ENCODE measurements around the gene PGGHG. TPM values are rescaled to one million over a fixed set of nuclear protein-coding genes. Genes with fewer than 3 reads are reported as not detected.
"Not testable (repeated sequence)": the region's sequence is repeated elsewhere in the genome, so short reads cannot be mapped to it uniquely, and the experiment has no call there.

The PGGHG gene
- total RNA-seq, 5 donors from 2014 or later (not counting 1 experiment from before 2014, with no cell fraction given) = 252 to 818 (median 459) TPM

DNA sequence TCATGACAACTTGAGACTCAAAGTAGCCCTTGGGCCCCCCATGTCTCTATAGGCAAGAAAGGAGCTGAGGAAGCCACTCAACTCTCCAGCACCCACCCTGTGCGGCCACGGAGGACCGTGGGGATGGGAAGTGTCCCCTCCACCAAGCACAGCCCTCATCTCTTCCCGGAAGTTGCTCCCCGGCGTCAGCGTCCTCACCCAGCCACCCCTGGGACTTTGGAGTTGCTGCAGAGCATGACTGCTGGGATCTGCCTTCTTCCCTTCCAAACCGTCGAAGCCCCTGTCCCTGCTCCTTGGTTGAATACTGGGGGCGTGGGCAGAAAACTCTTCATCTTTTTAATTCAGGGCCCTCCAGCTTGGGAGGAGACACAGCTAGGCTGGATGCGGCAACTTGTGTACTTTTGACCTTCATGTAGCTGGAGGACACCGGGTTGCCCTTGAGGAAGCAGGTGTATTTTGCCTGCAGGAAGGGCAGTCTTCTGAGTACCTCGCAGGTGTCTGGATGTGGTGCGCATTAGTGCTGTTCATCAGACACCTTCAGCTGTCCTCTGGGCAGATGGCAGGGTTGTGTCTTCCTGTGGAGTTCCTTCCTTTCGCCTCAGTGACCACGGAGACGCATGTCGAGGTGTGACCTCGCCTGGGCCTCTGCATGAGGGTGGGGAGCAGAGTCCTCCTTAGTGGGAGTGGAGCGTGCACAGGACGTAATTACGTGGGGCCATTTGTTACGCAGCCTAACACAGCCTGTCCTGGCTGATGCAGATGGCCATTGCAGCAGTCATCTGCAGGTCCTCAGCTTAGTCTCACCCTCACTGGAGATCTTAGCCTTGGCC, 43.9 kb downstream of the PGGHG start:
- Mint-ChIP-seq H3K27me3 (no peaks in the 10 kb centered on the region), H3K9me3 (no peaks in the 10 kb centered on the region), H3K4me3 (peak overlapping the region in 1 of 3 donors; percentile 70), H3K4me1 (peaks cover 52 to 62% (median 60%) of the 10 kb centered on the region in 3 donors), H3K36me3 (no peaks in the 10 kb centered on the region), H3K27ac (peak overlapping the region in 1 of 2 donors; percentile 55)
- Histone ChIP-seq H3K27ac (ENCODE audit: low read length) (no peak overlapping the region), H3K9me3 (no peaks in the 10 kb centered on the region), H3K4me3 (ENCODE audit: control insufficient read depth in 1 of 2, extremely low read depth in 1 of 2, low read length in 1 of 2) (no peak overlapping the region), H3K4me1 (ENCODE audit: control insufficient read depth in 1 of 2, extremely low read depth in 1 of 2, insufficient read depth in 2 of 2, low read length in 2 of 2) (peaks cover 32 to 52% of the 10 kb centered on the region in 2 experiments), H3K27me3 (replicated peaks in 1 of 2; ENCODE audit: control insufficient read depth in 2 of 2, extremely low read depth in 1 of 2, insufficient read depth in 2 of 2, low read length in 1 of 2) (no peaks in the 10 kb centered on the region), H3K36me3 (ENCODE audit: control insufficient read depth in 2 of 2, extremely low read depth in 1 of 2, insufficient read depth in 1 of 2, low read length in 1 of 2) (no peaks in the 10 kb centered on the region)
- DNase-seq (no peak), ATAC-seq (replicated peaks in 1 of 4) (no peak)
- CTCF ChIA-PET = no interaction called here
- POLR2A ChIA-PET = no interaction called here
- 74% methylated on average over 17 of the region's 23 CpGs for WGBS (ENCODE audit: insufficient coverage)

DNA sequence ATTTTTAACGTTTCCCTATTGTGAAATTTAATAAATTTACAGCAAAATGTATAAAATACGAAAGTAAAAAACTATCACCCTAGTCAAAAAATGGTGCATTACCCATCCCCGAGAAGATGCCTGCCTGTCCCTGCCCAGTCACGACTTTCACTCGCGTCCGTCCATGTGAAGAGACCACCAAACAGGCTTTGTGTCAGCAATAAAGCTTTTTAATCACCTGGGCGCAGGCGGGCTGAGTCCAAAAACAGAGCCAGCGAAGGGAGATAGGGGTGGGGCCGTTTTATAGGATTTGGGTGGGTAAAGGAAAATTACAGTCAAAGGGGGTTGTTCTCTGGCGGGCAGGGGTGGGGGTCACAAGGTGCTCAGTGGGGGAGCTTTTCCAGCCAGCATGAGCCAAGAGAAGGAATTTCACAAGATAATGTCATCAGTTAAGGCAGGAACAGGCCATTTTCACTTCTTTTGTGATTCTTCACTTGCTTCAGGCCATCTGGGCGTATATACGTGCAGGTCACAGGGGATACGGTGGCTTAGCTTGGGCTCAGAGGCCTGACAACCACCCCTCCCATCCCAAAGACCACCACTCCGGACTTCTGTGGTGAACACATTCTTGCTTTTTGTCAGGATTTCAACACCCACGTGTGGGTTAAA, 44.8 kb downstream of the PGGHG start:
- H3K27ac Mint-ChIP-seq; H3K27me3 Mint-ChIP-seq; H3K9me3 ChIP-seq; H3K4me3 Mint-ChIP-seq; H3K27ac ChIP-seq (ENCODE audit: low read length); DNase-seq; H3K27me3 ChIP-seq (replicated peaks in 1 of 2; ENCODE audit: control insufficient read depth in 2 of 2, extremely low read depth in 1 of 2, insufficient read depth in 2 of 2, low read length in 1 of 2); H3K36me3 ChIP-seq (ENCODE audit: control insufficient read depth in 2 of 2, extremely low read depth in 1 of 2, insufficient read depth in 1 of 2, low read length in 1 of 2); H3K9me3 Mint-ChIP-seq; ATAC-seq (replicated peaks in 1 of 4); H3K4me3 ChIP-seq (ENCODE audit: control insufficient read depth in 1 of 2, extremely low read depth in 1 of 2, low read length in 1 of 2); POLR2A ChIA-PET; H3K36me3 Mint-ChIP-seq; CTCF ChIA-PET: not testable (repeated sequence)
- H3K4me1 Mint-ChIP-seq = peaks cover 52 to 62% (median 56%) of the 10 kb centered on the region in 3 donors
- 94% methylated on average over 10 of the region's 17 CpGs for WGBS (ENCODE audit: insufficient coverage)
- H3K4me1 ChIP-seq (ENCODE audit: control insufficient read depth in 1 of 2, extremely low read depth in 1 of 2, insufficient read depth in 2 of 2, low read length in 2 of 2) = peaks cover 28 to 48% of the 10 kb centered on the region in 2 experiments

DNA sequence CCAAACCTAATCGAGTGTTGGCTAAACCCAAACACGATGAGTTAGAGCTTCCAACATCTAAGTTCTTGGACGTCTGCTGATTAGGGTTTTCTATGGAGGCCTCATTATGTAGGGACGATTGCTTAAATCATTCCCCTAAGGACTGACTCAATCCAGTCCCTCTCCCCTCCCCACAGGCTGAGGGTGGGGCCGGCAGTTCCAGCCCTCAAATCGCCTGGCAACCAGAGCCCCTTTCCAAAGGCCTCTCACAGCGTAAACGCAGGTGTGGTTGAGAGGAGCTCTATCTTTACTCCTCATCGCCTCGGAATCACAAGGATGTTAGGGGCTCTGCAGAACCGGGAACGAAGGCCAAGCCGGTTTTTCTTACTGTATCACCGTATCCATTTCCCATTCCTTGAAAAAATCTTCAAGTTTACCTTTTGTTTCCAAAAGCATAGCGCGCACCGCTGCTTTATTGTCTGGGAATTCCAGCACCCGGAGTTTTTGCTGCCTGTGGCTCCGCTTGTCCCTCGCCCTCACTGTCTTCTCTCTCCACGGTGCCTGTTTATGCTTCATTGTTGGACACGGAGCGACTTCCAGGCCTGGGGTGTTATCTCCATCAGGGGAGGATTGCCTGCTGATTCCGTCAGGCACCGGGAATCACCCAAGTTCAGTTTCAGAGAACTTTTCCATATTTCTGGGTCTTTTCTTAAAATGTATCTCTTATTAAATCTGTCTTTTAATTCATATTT, 45.5 kb downstream of the PGGHG start:
- H3K9me3 Mint-ChIP-seq = no peaks in the 10 kb centered on the region
- no peak overlapping the region for H3K27ac Mint-ChIP-seq
- WGBS (ENCODE audit: insufficient coverage) = 94% methylated on average over 9 of the region's 25 CpGs
- H3K27me3 Mint-ChIP-seq = no peaks in the 10 kb centered on the region
- peaks cover 28 to 43% of the 10 kb centered on the region in 2 experiments for H3K4me1 ChIP-seq (ENCODE audit: control insufficient read depth in 1 of 2, extremely low read depth in 1 of 2, insufficient read depth in 2 of 2, low read length in 2 of 2)
- no peaks in the 10 kb centered on the region for H3K36me3 ChIP-seq (ENCODE audit: control insufficient read depth in 2 of 2, extremely low read depth in 1 of 2, insufficient read depth in 1 of 2, low read length in 1 of 2)
- ATAC-seq (replicated peaks in 1 of 4) (no peak), DNase-seq (no peak)
- H3K9me3 ChIP-seq = no peaks in the 10 kb centered on the region
- CTCF ChIA-PET = no interaction called here
- no peak overlapping the region for H3K4me3 Mint-ChIP-seq
- H3K36me3 Mint-ChIP-seq = no peaks in the 10 kb centered on the region
- H3K27me3 ChIP-seq (replicated peaks in 1 of 2; ENCODE audit: control insufficient read depth in 2 of 2, extremely low read depth in 1 of 2, insufficient read depth in 2 of 2, low read length in 1 of 2) = no peaks in the 10 kb centered on the region
- POLR2A ChIA-PET = no interaction called here
- H3K4me3 ChIP-seq (ENCODE audit: control insufficient read depth in 1 of 2, extremely low read depth in 1 of 2, low read length in 1 of 2) = no peak overlapping the region
- H3K4me1 Mint-ChIP-seq = peaks cover 47 to 56% (median 51%) of the 10 kb centered on the region in 3 donors
- H3K27ac ChIP-seq (ENCODE audit: low read length) = no peak overlapping the region

DNA sequence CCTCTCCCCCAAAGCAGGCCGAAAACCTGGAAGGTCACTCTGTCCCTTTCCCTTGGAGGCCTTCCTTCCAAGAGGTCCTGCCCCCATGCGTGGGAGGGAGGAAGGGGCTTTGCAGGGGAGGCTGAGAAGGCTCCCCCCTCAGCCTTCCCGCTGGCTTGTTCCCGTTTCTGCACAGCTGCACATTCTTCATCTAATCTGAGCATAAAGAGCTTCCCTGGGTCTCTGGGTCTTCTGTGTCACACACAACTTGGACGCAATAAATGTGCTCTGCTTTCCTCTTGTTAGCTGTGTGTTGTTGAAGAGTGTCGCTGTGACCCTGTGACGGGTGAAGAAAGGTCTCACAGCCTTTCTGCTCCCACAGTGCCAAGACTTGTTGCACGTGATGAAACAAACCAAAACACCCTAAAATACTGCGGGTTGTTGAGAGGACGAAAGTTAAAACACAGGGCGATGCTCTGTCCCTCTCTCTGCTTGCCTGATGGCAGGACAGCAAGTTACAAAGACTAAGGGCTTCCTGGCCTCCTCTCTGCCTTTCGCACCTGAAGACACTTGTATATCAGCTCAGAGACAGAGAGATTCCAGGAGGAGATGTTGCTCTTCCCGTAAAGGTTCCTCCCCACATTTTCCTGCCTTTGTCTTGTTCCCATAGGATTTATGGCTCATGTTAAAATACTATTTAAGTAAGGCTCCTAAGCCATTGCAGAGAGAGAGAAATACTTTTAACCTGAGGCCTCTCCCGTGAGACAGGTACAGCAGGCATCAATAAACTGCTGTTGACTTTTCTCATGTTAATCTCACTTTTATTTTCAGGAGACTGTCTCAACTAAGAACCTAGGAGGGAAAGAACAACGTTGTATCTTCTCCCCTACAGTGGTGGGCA, 47.1 kb downstream of the PGGHG start:
- WGBS (ENCODE audit: insufficient coverage) = 90% methylated on average over 2 of the region's 15 CpGs
- ChIA-PET POLR2A (no interaction called here), CTCF (interaction anchor here in 1 of 2 donors (0.5 kb wide), 1 partner anchor 100 kb away, joined by 4 read pairs; no protein-coding TSS in a partner anchor)
- Histone ChIP-seq H3K27ac (ENCODE audit: low read length) (no peak overlapping the region), H3K4me1 (ENCODE audit: control insufficient read depth in 1 of 2, extremely low read depth in 1 of 2, insufficient read depth in 2 of 2, low read length in 2 of 2) (peaks cover 22 to 29% of the 10 kb centered on the region in 2 experiments), H3K36me3 (ENCODE audit: control insufficient read depth in 2 of 2, extremely low read depth in 1 of 2, insufficient read depth in 1 of 2, low read length in 1 of 2) (no peaks in the 10 kb centered on the region), H3K9me3 (no peaks in the 10 kb centered on the region), H3K4me3 (ENCODE audit: control insufficient read depth in 1 of 2, extremely low read depth in 1 of 2, low read length in 1 of 2) (no peak overlapping the region), H3K27me3 (replicated peaks in 1 of 2; ENCODE audit: control insufficient read depth in 2 of 2, extremely low read depth in 1 of 2, insufficient read depth in 2 of 2, low read length in 1 of 2) (no peaks in the 10 kb centered on the region)
- ATAC-seq (replicated peaks in 1 of 4) (no peak), DNase-seq (no peak)
- H3K36me3 Mint-ChIP-seq = no peaks in the 10 kb centered on the region
- no peaks in the 10 kb centered on the region for H3K9me3 Mint-ChIP-seq
- H3K27me3 Mint-ChIP-seq = peaks cover 0 to 1% of the 10 kb centered on the region in 2 donors
- peak overlapping the region in 1 of 3 donors; percentile 12 for H3K4me3 Mint-ChIP-seq
- peaks cover 35 to 49% (median 43%) of the 10 kb centered on the region in 3 donors for H3K4me1 Mint-ChIP-seq
- H3K27ac Mint-ChIP-seq = peak overlapping the region; percentile 67 to 77

DNA sequence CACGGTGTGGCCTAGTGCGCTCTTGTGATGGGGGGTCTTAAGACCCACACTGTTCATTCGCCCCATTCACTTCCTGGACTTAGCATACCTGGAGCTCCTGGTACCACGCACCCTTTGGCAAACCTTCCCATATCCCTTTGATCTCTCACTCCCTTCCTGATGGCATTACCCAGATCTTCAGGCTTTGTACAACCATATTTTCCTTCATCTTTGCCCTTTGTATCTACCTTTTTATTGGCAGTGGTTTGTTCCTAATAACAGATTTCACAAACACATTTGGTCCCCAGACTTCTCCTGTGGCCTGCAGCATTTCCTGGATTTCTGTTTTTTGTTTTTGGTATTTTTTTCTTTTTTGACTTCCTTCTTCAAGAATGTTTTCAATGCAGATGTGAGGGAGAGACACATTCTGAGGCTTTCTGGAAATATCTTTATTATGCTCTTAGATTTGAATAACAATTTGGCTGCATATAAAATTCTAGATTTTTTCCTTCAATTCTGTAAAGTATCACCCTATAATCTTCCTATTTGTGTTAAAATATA, 47.8 kb downstream of the PGGHG start:
- H3K4me3 Mint-ChIP-seq = peak overlapping the region in 1 of 3 donors; percentile 12
- no peak overlapping the region for H3K27ac ChIP-seq (ENCODE audit: low read length)

More for the DNA sequence above, 47.8 kb downstream of the PGGHG start:
- CTCF ChIA-PET = no interaction called here
- Histone ChIP-seq H3K27me3 (replicated peaks in 1 of 2; ENCODE audit: control insufficient read depth in 2 of 2, extremely low read depth in 1 of 2, insufficient read depth in 2 of 2, low read length in 1 of 2) (no peaks in the 10 kb centered on the region), H3K4me1 (ENCODE audit: control insufficient read depth in 1 of 2, extremely low read depth in 1 of 2, insufficient read depth in 2 of 2, low read length in 2 of 2) (peaks cover 17 to 22% of the 10 kb centered on the region in 2 experiments), H3K9me3 (no peaks in the 10 kb centered on the region), H3K36me3 (ENCODE audit: control insufficient read depth in 2 of 2, extremely low read depth in 1 of 2, insufficient read depth in 1 of 2, low read length in 1 of 2) (no peaks in the 10 kb centered on the region), H3K4me3 (ENCODE audit: control insufficient read depth in 1 of 2, extremely low read depth in 1 of 2, low read length in 1 of 2) (no peak overlapping the region)
- H3K27ac Mint-ChIP-seq = peak overlapping the region; percentile 67 to 77
- H3K36me3 Mint-ChIP-seq = no peaks in the 10 kb centered on the region
- ATAC-seq (replicated peaks in 1 of 4) (no peak), DNase-seq (no peak)
- H3K4me1 Mint-ChIP-seq = peaks cover 30 to 49% (median 43%) of the 10 kb centered on the region in 3 donors
- POLR2A ChIA-PET = no interaction called here
- no peaks in the 10 kb centered on the region for H3K9me3 Mint-ChIP-seq
- H3K27me3 Mint-ChIP-seq = peaks cover 0 to 1% of the 10 kb centered on the region in 2 donors
- WGBS (ENCODE audit: insufficient coverage) = 90% methylated on average over 2 of the region's 4 CpGs

Measured in T-cell (primary cell).